Measurements from ENCODE around the gene CAPZB.

GRCh38 chr1:19441048-19441780, 44.1 kb downstream of the CAPZB start:
- no peak for TF ChIP-seq CTCF (IDR thresholded peaks at IDR 0.05; ENCODE audit: borderline replicate concordance, extremely low read depth, low read length, poor library complexity, severe bottlenecking)
- no peak for TF ChIP-seq EZH2 (IDR thresholded peaks at IDR 0.05; ENCODE audit: borderline replicate concordance, low read depth, low read length, severe bottlenecking)

All from DND-41 (cell line).